ENCODE data around the gene LCK. TPM values are rescaled to one million over a fixed set of nuclear protein-coding genes. Genes with fewer than 3 reads are reported as not detected.

The LCK gene
- total RNA-seq, 1 donor from 2014 or later: under 0.01 TPM

- no peak for DNase-seq (ENCODE audit: low read depth in 2 of 2)
These were observed 67.2 kb downstream of the LCK start for GRCh38 chr1:32318127-32318869.

GRCh38 chr1:32321712-32322291 is 70.7 kb downstream of the LCK start:
- no peak for DNase-seq (ENCODE audit: low read depth in 2 of 2)

GRCh38 chr1:32327204-32327603 is 76.1 kb downstream of the LCK start:
- DNase-seq (ENCODE audit: low read depth in 2 of 2): no peak

GRCh38 chr1:32329931-32330466 is 78.9 kb downstream of the LCK start:
- DNase-seq (ENCODE audit: low read depth in 2 of 2): no peak

GRCh38 chr1:32330558-32331151 is 79.6 kb downstream of the LCK start:
- DNase-seq (ENCODE audit: low read depth in 2 of 2): no peak

GRCh38 chr1:32331549-32331948 is 80.5 kb downstream of the LCK start:
- DNase-seq (ENCODE audit: low read depth in 2 of 2): no peak

- no peak for DNase-seq (ENCODE audit: low read depth in 2 of 2)
These were observed 81.4 kb downstream of the LCK start for GRCh38 chr1:32332290-32333079.

GRCh38 chr1:32333251-32333963 is 82.3 kb downstream of the LCK start:
- no peak for DNase-seq (ENCODE audit: low read depth in 2 of 2)

- no peak for DNase-seq (ENCODE audit: low read depth in 2 of 2)
These were observed 83.3 kb downstream of the LCK start for GRCh38 chr1:32334274-32334861.

GRCh38 chr1:32334864-32335534 is 83.9 kb downstream of the LCK start:
- DNase-seq (ENCODE audit: low read depth in 2 of 2): peak in 1 of 2 donors; percentile 55

GRCh38 chr1:32335535-32335789 is 84.4 kb downstream of the LCK start:
- DNase-seq (ENCODE audit: low read depth in 2 of 2): no peak

Other genes with a start within 250 kb of the LCK start
- gene KHDRBS1, start 237.4 kb upstream of the LCK start, total RNA-seq: 54.2 and 58.7 TPM in 2 replicates
- gene TMEM39B, start 178.3 kb upstream of the LCK start, total RNA-seq: 9.6 and 12.9 TPM in 2 replicates
- gene KPNA6, start 143.2 kb upstream of the LCK start, total RNA-seq: 27.1 and 30.3 TPM in 2 replicates
- 57.6 and 68.0 TPM in 2 replicates for gene TXLNA, start 71.6 kb upstream of the LCK start, total RNA-seq
- 16.1 and 24.4 TPM in 2 replicates for gene CCDC28B, start 50.7 kb upstream of the LCK start, total RNA-seq
- gene IQCC, start 45.6 kb upstream of the LCK start, total RNA-seq: 0.90 and 1.0 TPM in 2 replicates
- not detected in 2 replicates for gene DCDC2B, start 42.2 kb upstream of the LCK start, total RNA-seq
- gene TMEM234, start 28.9 kb upstream of the LCK start, total RNA-seq: 8.5 and 11.8 TPM in 2 replicates
- 284 and 321 TPM in 2 replicates for gene EIF3I, start 28.9 kb upstream of the LCK start, total RNA-seq
- 0.64 and 1.9 TPM in 2 replicates for gene FAM167B, start 4.0 kb upstream of the LCK start, total RNA-seq
- gene HDAC1, start 40.8 kb downstream of the LCK start, total RNA-seq: 116 and 147 TPM in 2 replicates
- 94.7 and 217 TPM in 2 replicates for gene MARCKSL1, start 85.0 kb downstream of the LCK start, total RNA-seq
- 0.64 and 1.4 TPM in 2 replicates for gene FAM229A, start 111.2 kb downstream of the LCK start, total RNA-seq
- gene TSSK3, start 111.3 kb downstream of the LCK start, total RNA-seq: 0.13 and 0.26 TPM in 2 replicates
- gene BSDC1, start 143.2 kb downstream of the LCK start, total RNA-seq: 35.0 and 46.5 TPM in 2 replicates
- gene ZBTB8B, start 213.8 kb downstream of the LCK start, total RNA-seq: under 0.01 TPM in 2 replicates